Suprapubic skin (tissue), 4 donors: Measurements from ENCODE around the gene IKBIP. TPM values are rescaled to one million over a fixed set of nuclear protein-coding genes. Genes with fewer than 3 reads are reported as not detected.

Source experiments
- DNase-seq, 2 donors: peaks; one replicate each; pipeline ENCODE4 v3.0.0-alpha.2; 2019; ENCODE audit warnings: low spot score in 2 of 2
- H3K27ac ChIP-seq: fragments of 200-600 bp; sonication (generic); one replicate; pipeline ENCODE4 v1.5.1; 2019
- H3K27me3 ChIP-seq: fragments of 200-600 bp; sonication (generic); one replicate; pipeline ENCODE4 v1.5.1; 2019
- H3K36me3 ChIP-seq: fragments of 200-600 bp; sonication (generic); one replicate; pipeline ENCODE4 v1.5.1; 2019
- H3K4me1 ChIP-seq: fragments of 200-600 bp; sonication (generic); one replicate; pipeline ENCODE4 v1.5.1; 2019
- H3K4me3 ChIP-seq: fragments of 200-600 bp; sonication (generic); one replicate; pipeline ENCODE4 v1.5.1; 2019; ENCODE audit warnings: mild to moderate bottlenecking
- H3K9me3 ChIP-seq: fragments of 200-600 bp; sonication (generic); one replicate; pipeline ENCODE4 v1.5.1; 2019
- EP300 ChIP-seq: sonication (generic); formaldehyde crosslinking; IDR thresholded peaks from one replicate; pipeline ENCODE4 v1.6.1; 2017; ENCODE audit warnings: antibody characterized with exemption
- POLR2A ChIP-seq, 2 donors: fragments of 450-650 bp; IDR thresholded peaks; one replicate each; pipeline ENCODE4 v1.6.1; 2017; ENCODE audit warnings: antibody characterized with exemption in 2 of 2, mild to moderate bottlenecking in 2 of 2, moderate library complexity in 2 of 2
- POLR2AphosphoS5 ChIP-seq, 3 donors: sonication (generic); formaldehyde crosslinking; IDR thresholded peaks; one replicate each; pipeline ENCODE4 v1.6.1; 2017; ENCODE audit warnings: antibody characterized with exemption in 3 of 3
- whole genome bisulfite sequencing: methylation state at CpG from one replicate; pipeline ENCODE4 v1.1.5; 2018; 5-methylcytosine and 5-hydroxymethylcytosine counted together
- total RNA-seq, 4 donors: library from RNA; depleted of rRNA; stranded (reverse); fragments of >200 nt; gene quantifications; one replicate each; pipeline ENCODE4 v1.1.0, GENCODE V29; 2016
- TF ChIP-seq, protein P1 (sequence below), 2 donors: fragments of 200-600 bp in 1 of 2; fragments of 450-650 bp in 1 of 2; sonication (generic) in 1 of 2; IDR thresholded peaks; one replicate each; pipeline ENCODE4 v1.5.1; 2016 to 2019; ENCODE audit warnings: antibody characterized with exemption in 2 of 2, mild to moderate bottlenecking in 1 of 2, moderate library complexity in 1 of 2

Gene IKBIP
- total RNA-seq, 4 donors from 2014 or later = 2.5 to 4.0 (median 3.4) TPM

DNA sequence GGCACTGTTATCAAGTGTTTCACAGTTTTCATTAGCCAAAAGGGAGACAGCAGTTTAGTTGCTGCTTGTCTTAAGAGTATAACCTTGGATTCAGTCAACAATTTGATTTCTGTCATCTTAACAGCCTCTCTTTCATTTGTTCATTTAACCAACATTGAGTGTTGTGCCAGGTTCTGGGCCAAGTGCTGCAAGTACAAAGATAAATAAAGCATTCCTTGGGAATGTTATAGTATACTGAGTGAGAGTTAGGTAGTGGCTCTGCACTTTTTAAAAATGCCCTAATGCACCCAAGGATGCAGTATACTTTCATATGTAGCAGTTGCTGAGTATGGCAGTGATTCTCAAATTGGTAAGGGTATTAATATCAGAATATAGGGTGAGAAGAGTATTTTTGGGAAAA lies 15.9 kb upstream of the IKBIP start:
- TF ChIP-seq POLR2AphosphoS5 (IDR thresholded peaks at IDR 0.05) = no peak
- TF ChIP-seq POLR2A (IDR thresholded peaks at IDR 0.05) = no peak
- H3K4me3 ChIP-seq = no peak overlapping the region
- H3K4me1 ChIP-seq = no peaks in the 10 kb centered on the region
- DNase-seq = no peak
- no peaks in the 10 kb centered on the region for H3K9me3 ChIP-seq
- peaks cover 69% of the 10 kb centered on the region for H3K36me3 ChIP-seq
- no peaks in the 10 kb centered on the region for H3K27me3 ChIP-seq
- no peak overlapping the region for H3K27ac ChIP-seq

DNA sequence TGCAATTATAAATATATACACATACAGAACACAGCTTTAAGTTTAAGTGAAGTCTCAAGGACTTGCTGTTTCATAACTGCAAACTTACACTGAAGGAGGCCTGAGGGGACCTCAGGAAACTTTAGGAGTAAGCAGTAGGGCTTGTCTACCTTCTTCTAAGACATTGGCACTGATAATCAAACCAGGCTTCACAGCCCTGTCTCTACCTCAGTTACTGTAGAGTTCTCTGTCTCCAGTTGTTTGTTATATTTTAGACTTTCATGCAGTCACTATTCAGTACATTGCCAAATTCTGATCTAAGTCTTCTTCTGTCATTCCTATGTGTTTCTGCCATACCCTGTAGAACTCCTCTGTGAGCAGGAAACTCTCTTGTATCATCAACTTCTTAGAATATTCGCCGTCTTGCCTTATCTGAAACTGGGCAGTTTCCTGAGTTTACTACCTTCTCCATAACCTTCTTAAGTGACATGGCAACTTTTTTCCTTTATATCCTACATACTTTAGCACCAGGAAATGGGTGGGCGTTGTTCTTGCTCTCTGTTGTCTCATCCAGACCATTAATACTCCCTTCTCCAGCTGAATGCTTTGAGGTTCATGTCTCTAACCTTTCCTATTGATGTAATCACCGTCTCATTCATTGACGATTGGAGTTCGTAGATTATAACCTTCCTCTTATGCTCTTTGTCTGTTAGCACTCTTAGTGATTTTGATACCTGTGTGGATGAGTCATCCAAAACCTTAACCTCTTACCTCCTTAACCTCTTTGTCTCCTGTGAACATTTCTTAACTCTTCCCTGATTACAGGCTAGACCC lies 11.9 kb upstream of the IKBIP start:
- no peaks in the 10 kb centered on the region for H3K4me1 ChIP-seq
- DNase-seq = no peak
- no peaks in the 10 kb centered on the region for H3K27me3 ChIP-seq
- TF ChIP-seq, protein P1, sequence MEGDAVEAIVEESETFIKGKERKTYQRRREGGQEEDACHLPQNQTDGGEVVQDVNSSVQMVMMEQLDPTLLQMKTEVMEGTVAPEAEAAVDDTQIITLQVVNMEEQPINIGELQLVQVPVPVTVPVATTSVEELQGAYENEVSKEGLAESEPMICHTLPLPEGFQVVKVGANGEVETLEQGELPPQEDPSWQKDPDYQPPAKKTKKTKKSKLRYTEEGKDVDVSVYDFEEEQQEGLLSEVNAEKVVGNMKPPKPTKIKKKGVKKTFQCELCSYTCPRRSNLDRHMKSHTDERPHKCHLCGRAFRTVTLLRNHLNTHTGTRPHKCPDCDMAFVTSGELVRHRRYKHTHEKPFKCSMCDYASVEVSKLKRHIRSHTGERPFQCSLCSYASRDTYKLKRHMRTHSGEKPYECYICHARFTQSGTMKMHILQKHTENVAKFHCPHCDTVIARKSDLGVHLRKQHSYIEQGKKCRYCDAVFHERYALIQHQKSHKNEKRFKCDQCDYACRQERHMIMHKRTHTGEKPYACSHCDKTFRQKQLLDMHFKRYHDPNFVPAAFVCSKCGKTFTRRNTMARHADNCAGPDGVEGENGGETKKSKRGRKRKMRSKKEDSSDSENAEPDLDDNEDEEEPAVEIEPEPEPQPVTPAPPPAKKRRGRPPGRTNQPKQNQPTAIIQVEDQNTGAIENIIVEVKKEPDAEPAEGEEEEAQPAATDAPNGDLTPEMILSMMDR (IDR thresholded peaks at IDR 0.05) = no peak
- TF ChIP-seq EP300 (no peak), POLR2A (IDR thresholded peaks at IDR 0.05) (no peak), POLR2AphosphoS5 (IDR thresholded peaks at IDR 0.05) (no peak)
- H3K9me3 ChIP-seq = no peaks in the 10 kb centered on the region
- no peak overlapping the region for H3K4me3 ChIP-seq
- H3K36me3 ChIP-seq = peaks cover 45% of the 10 kb centered on the region
- no peak overlapping the region for H3K27ac ChIP-seq
- WGBS = 70% methylated on average over 6 of the region's 6 CpGs

DNA sequence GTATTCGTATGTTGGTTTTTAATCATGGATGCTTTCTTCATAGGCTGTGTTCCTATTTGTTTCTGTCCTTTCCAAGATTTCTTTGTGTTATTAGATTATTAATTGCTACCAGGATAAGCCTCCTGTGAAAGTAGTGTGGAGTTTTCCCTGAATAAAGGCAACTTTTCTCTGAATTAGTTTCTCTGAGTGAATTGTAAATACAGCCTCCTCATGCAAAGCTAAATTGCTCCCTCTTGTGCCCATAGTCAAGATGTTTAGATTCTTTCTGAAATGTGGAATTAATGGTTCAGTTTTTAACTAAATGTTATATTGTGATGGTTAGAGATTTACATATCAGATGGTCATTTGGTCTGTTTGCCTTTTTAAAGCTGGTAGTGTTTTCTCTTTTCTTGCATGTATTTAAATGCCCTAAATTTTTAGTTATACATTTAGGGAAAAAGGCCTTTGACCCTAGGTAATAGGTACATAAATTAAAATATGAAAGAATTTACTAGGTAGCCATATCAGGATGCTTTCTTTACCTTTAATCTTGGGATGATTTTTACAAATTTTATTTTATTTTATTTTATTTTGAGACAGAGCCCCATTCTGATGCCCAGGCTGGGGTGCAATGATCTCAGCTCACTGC lies 9.4 kb upstream of the IKBIP start:
- Histone ChIP-seq H3K9me3 (no peaks in the 10 kb centered on the region), H3K4me3 (no peak overlapping the region), H3K27me3 (no peaks in the 10 kb centered on the region), H3K36me3 (peaks cover 47% of the 10 kb centered on the region), H3K4me1 (no peaks in the 10 kb centered on the region), H3K27ac (no peak overlapping the region)
- 90% methylated on average over 1 of the region's 1 CpG for WGBS
- TF ChIP-seq, protein P1 (IDR thresholded peaks at IDR 0.05) = peak; percentile 26 to 34
- TF ChIP-seq EP300 (no peak), POLR2AphosphoS5 (IDR thresholded peaks at IDR 0.05) (no peak)
- no peak for DNase-seq

DNA sequence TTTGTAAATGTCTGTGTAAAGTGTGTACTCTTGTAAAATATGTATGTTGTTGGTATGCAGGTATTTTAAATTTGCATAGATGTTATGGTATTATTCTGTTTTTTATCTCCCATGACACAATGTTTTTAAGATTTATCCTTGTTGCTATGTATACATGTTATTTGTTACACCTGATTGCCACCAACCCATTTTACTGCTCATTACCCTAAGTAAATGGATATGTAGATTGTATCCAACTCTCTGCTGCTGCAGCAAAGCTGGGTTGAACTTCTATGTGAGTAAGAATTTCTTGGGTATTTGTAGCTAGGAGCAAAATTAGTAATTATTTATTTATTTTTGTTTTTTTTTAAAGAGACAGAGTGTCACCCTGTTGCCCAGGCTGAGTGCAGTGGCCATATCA lies 6.7 kb upstream of the IKBIP start:
- no peak for DNase-seq
- peaks cover 39% of the 10 kb centered on the region for H3K36me3 ChIP-seq
- H3K27me3 ChIP-seq = no peaks in the 10 kb centered on the region

DNA sequence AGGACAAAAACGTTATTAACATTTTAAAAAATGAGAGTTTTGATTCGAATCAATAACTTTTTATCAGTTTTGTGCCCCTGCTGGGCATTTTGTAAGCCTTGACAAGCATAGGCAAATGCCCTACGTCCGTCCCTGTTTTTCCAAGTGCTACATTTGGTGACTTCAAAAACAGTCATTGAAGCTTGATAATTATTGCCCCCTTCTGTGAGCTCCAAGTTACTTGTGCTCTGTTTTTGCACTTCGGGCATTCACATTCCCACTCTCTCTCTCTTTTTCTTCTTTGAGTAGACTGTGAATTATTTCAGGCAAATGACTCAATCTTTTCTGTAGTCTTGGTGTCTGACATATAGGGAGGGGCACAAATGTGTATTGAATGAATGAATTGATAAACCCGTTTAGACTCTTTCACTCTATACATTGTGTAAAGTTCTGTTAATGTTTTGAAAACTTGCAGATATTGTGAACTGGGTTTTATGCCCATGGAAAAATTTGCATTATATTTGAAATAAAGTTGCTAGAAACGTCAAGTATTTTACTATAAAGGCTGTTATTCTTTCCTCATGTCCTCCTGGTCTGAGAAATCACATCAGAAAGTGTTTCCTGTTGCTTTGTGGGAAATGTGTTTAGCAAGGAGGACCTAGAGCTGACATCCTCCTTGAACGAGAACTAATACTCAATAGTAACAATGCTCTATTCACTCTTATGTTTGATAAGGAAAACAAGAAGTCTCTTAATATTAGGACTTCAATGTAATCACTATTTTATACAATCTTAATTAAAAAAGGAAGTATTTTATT lies 1.9 kb upstream of the IKBIP start:
- Histone ChIP-seq H3K36me3 (peaks cover 29% of the 10 kb centered on the region), H3K27me3 (no peaks in the 10 kb centered on the region), H3K27ac (no peak overlapping the region), H3K4me3 (peak overlapping the region; percentile 67), H3K9me3 (no peaks in the 10 kb centered on the region), H3K4me1 (peaks cover 27% of the 10 kb centered on the region)
- DNase-seq = no peak
- TF ChIP-seq, protein P1 (IDR thresholded peaks at IDR 0.05) = no peak
- TF ChIP-seq POLR2A (IDR thresholded peaks at IDR 0.05) = no peak
- no peak for TF ChIP-seq POLR2AphosphoS5 (IDR thresholded peaks at IDR 0.05)
- no peak for TF ChIP-seq EP300
- 6% methylated on average over 8 of the region's 8 CpGs for WGBS

More for the DNA sequence above, 6.7 kb upstream of the IKBIP start:
- Histone ChIP-seq H3K4me1 (peaks cover 11% of the 10 kb centered on the region), H3K9me3 (no peaks in the 10 kb centered on the region), H3K27ac (no peak overlapping the region), H3K4me3 (no peak overlapping the region)
- TF ChIP-seq POLR2A (IDR thresholded peaks at IDR 0.05) (no peak), EP300 (no peak), POLR2AphosphoS5 (IDR thresholded peaks at IDR 0.05) (no peak)
- TF ChIP-seq, protein P1 (IDR thresholded peaks at IDR 0.05) = no peak
